HG02623 (cell line): ENCODE data around the gene CGREF1.
"Not testable (repeated sequence)": the region's sequence is repeated elsewhere in the genome, so short reads cannot be mapped to it uniquely, and the experiment has no call there.

Experiments used
- ATAC-seq: cut with Tn5 transposase; IDR thresholded peaks from one replicate; pipeline ENCODE4 v1.9.1; 2021; ENCODE audit warnings: moderate library complexity; ENCODE audit not compliant: unreplicated experiment

The CGREF1 gene

GRCh38 chr2:27088634-27089033 is 30.3 kb downstream of the CGREF1 start:
- ATAC-seq = no peak

- no peak for ATAC-seq
Observed at GRCh38 chr2:27087823-27088410, 31.0 kb downstream of the CGREF1 start.

GRCh38 chr2:27086724-27087593 is 32.0 kb downstream of the CGREF1 start, which contains the start of gene KHK:
Gene KHK, plus strand, starts transcription at chr2:27086772. Its CDS starts 488 bp downstream, at chr2:27087260.
- ATAC-seq = peak; percentile 8

- peak; percentile 80 for ATAC-seq
Observed at GRCh38 chr2:27086090-27086723, 32.7 kb downstream of the CGREF1 start.

GRCh38 chr2:27085673-27086089 is 33.2 kb downstream of the CGREF1 start:
- peak; percentile 1 for ATAC-seq

- ATAC-seq = no peak
Observed at GRCh38 chr2:27085062-27085672, 33.8 kb downstream of the CGREF1 start.

GRCh38 chr2:27084297-27085061 is 34.4 kb downstream of the CGREF1 start:
- no peak for ATAC-seq

GRCh38 chr2:27083410-27084296 is 35.3 kb downstream of the CGREF1 start:
- no peak for ATAC-seq

- ATAC-seq = no peak
Observed at GRCh38 chr2:27082773-27083409, 36.0 kb downstream of the CGREF1 start.

GRCh38 chr2:27081984-27082772 is 36.8 kb downstream of the CGREF1 start:
- no peak for ATAC-seq

GRCh38 chr2:27080603-27080936 is 38.4 kb downstream of the CGREF1 start:
- no peak for ATAC-seq

- ATAC-seq = no peak
Observed at GRCh38 chr2:27080140-27080469, 38.8 kb downstream of the CGREF1 start.

- no peak for ATAC-seq
Observed at GRCh38 chr2:27079233-27080139, 39.4 kb downstream of the CGREF1 start.

GRCh38 chr2:27078267-27079194 is 40.4 kb downstream of the CGREF1 start, which contains the start of gene EMILIN1:
Gene EMILIN1, plus strand, starts transcription at chr2:27078615. Its CDS starts 451 bp downstream, at chr2:27079066.
- no peak for ATAC-seq

GRCh38 chr2:27077231-27077630 is 41.7 kb downstream of the CGREF1 start:
- no peak for ATAC-seq

GRCh38 chr2:27076323-27076722 is 42.6 kb downstream of the CGREF1 start:
- ATAC-seq = no peak

- not testable (repeated sequence) for ATAC-seq
Observed at GRCh38 chr2:27075566-27075871, 43.4 kb downstream of the CGREF1 start.
